ENCODE measurements around the gene E2F8. TPM values are rescaled to one million over a fixed set of nuclear protein-coding genes. Genes with fewer than 3 reads are reported as not detected.

The E2F8 gene, protein sequence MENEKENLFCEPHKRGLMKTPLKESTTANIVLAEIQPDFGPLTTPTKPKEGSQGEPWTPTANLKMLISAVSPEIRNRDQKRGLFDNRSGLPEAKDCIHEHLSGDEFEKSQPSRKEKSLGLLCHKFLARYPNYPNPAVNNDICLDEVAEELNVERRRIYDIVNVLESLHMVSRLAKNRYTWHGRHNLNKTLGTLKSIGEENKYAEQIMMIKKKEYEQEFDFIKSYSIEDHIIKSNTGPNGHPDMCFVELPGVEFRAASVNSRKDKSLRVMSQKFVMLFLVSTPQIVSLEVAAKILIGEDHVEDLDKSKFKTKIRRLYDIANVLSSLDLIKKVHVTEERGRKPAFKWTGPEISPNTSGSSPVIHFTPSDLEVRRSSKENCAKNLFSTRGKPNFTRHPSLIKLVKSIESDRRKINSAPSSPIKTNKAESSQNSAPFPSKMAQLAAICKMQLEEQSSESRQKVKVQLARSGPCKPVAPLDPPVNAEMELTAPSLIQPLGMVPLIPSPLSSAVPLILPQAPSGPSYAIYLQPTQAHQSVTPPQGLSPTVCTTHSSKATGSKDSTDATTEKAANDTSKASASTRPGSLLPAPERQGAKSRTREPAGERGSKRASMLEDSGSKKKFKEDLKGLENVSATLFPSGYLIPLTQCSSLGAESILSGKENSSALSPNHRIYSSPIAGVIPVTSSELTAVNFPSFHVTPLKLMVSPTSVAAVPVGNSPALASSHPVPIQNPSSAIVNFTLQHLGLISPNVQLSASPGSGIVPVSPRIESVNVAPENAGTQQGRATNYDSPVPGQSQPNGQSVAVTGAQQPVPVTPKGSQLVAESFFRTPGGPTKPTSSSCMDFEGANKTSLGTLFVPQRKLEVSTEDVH
- total RNA-seq (2011; cell fraction: chromatin; rRNA removed; ENCODE audit: low replicate concordance): 34.6 and 59.6 TPM in 2 replicates
- 16.7 and 20.3 TPM in 2 replicates for total RNA-seq (2011; cell fraction: nucleolus; rRNA removed)
- 18.7 and 23.2 TPM in 2 replicates for total RNA-seq (2011; cell fraction: nucleoplasm; rRNA removed)
- total RNA-seq (2014; rRNA removed): 6.9 and 9.3 TPM in 2 replicates
- 11.9 and 13.8 TPM in 2 replicates for total RNA-seq (2014; rRNA removed; fragmentation: Illumina TruSeq; extraction: Trizol)
- total RNA-seq (2015; rRNA removed; fragmentation: Illumina TruSeq; extraction: Trizol): 14.0 and 15.1 TPM in 2 replicates
- total RNA-seq (2021): 16.1 and 17.6 TPM in 2 replicates
- polyA plus RNA-seq (2011; rRNA removed): 12.1 and 14.5 TPM in 2 replicates
- 9.8 and 10.3 TPM in 2 replicates for polyA plus RNA-seq (2011; cell fraction: cytosol; rRNA removed)
- 41.0 and 43.5 TPM in 2 replicates for polyA plus RNA-seq (2011; cell fraction: nucleus; rRNA removed)
- polyA plus RNA-seq (2012): 9.1 and 9.3 TPM in 2 replicates
- 23.0 and 23.6 TPM in 2 replicates for polyA plus RNA-seq (2014; fragmentation: Illumina TruSeq; extraction: Trizol)
- polyA plus RNA-seq (2014; fragmentation: Nextera tagmentation; extraction: Ambion mirVana): 10 to 100 TPM in 1 of 2 experiments, 1 to 10 TPM in 1; 7.2 to 11.1 TPM
- polyA plus RNA-seq (2014; rRNA removed): 11.1 and 13.1 TPM in 2 replicates
- polyA minus RNA-seq (2011; rRNA and poly(A)+ RNA removed): 15.2 and 18.6 TPM in 2 replicates
- 5.3 and 8.3 TPM in 2 replicates for polyA minus RNA-seq (2011; cell fraction: cytosol; rRNA and poly(A)+ RNA removed)
- polyA minus RNA-seq (2011; cell fraction: nucleus; rRNA and poly(A)+ RNA removed): 42.8 and 53.8 TPM in 2 replicates
- percentile 91 among the genes with signal in this experiment for Bru-seq, nascent RNA
- BruChase-seq, experiment 1, labeled RNA remaining after a 2-hour chase: percentile 86 among the genes with signal in this experiment
- BruChase-seq, experiment 2, labeled RNA remaining after a 6-hour chase: percentile 85 among the genes with signal in this experiment
- long read RNA-seq, experiment 1, transcript E2F8-201 (13 exons, 3,240 nt): major isoform, 7 of 46 reads
- long read RNA-seq, experiment 1, partial matches to known transcripts: 33 of 46 reads
- long read RNA-seq, experiment 1, other reads (novel, unspliced or antisense): 5 of 46 reads
- long read RNA-seq, experiment 2, partial matches to known transcripts: 3 of 10 reads
- long read RNA-seq, experiment 2, other reads (novel, unspliced or antisense): 3 of 10 reads
- long read RNA-seq, experiment 3, partial matches to known transcripts: 2 of 5 reads
- long read RNA-seq, experiment 3, other reads (novel, unspliced or antisense): 1 of 5 reads

GRCh38 chr11:19240420-19241259, at the start of gene E2F8:
TSS of gene E2F8 (minus strand) at chr11:19240945. CDS start at chr11:19240121, 824 bp downstream.
- H3K27ac ChIP-seq (ENCODE audit: extremely low read depth, low read depth, low read length): peak within 1 kb of the TSS; percentile 97
- H2AFZ ChIP-seq (ENCODE audit: low read depth, low read length): peak within 1 kb of the TSS; percentile 86
- H4K20me1 ChIP-seq (replicated peaks; ENCODE audit: control insufficient read depth, insufficient read depth, low read length): no peaks in the 10 kb centered on the region
- H3K79me2 ChIP-seq (ENCODE audit: control insufficient read depth, insufficient read depth, low read length): peaks cover 31% of the 10 kb centered on the region
- ATAC-seq: peak; percentile 91
- peak within 1 kb of the TSS; percentile 73 for H3K4me3 ChIP-seq
- H3K36me3 ChIP-seq (ENCODE audit: control insufficient read depth, insufficient read depth, low read length): peaks cover 38% of the 10 kb centered on the region
- no peaks in the 10 kb centered on the region for H3K9me1 ChIP-seq (ENCODE audit: control insufficient read depth, insufficient read depth, low read length)
- ChIA-PET POLR2A (interaction anchor here (0.6 to 1.2 kb wide), 8 partner anchors 10 to 163 kb away, joined by 3 to 4 read pairs (median 3); no protein-coding TSS in a partner anchor), CTCF (ENCODE audit: low intra/inter-chr PET ratio) (no interaction called here)
- peaks cover 8 to 14% of the 10 kb centered on the region in 2 experiments; a peak in 3 of 5 replicates for H3K4me1 ChIP-seq (replicated peaks in 1 of 2; ENCODE audit: control insufficient read depth in 2 of 2, insufficient read depth in 2 of 2, low read length in 2 of 2)
- WGBS (ENCODE audit: insufficient coverage, low coverage, missing lambda C conversion rate): under 1% methylated on average over 45 of the region's 59 CpGs
- BruUV-seq (replicated peaks): TSS peak; percentile 67
- H3K4me2 ChIP-seq (ENCODE audit: insufficient read depth, low read length): peak within 1 kb of the TSS; percentile 95
- FAIRE-seq: peak; percentile 94
- in situ Hi-C loops (cut with MboI) (no loop called here), intact Hi-C loops (cut with micrococcal nuclease) (no loop called here)
- H3K9me3 ChIP-seq (replicated peaks; ENCODE audit: control insufficient read depth, insufficient read depth, low read depth, low read length): no peaks in the 10 kb centered on the region
- no peaks in the 10 kb centered on the region; a peak in 1 of 5 replicates for H3K27me3 ChIP-seq (ENCODE audit: control insufficient read depth in 2 of 2, insufficient read depth in 2 of 2, low read length in 2 of 2)
- peak; percentile 97 to 98 (median 97) for DNase-seq (ENCODE audit: extremely low read depth in 1 of 4, low spot score in 3 of 4)
- H3K9ac ChIP-seq (ENCODE audit: insufficient read depth in 1 of 2, low read depth in 2 of 2, low read length in 2 of 2): peak within 1 kb of the TSS; percentile 95 to 97
- TF ChIP-seq PCBP1 (IDR thresholded peaks at IDR 0.05; ENCODE audit: low read depth, low read length, poor library complexity, severe bottlenecking) (peak; percentile 13), FOXP4 (CRISPR knock-in tag; IDR thresholded peaks at IDR 0.05; ENCODE audit: borderline replicate concordance) (no peak), BRF1 (IDR thresholded peaks at IDR 0.05; ENCODE audit: borderline replicate concordance, extremely low read depth, insufficient read length) (no peak), POLR3G (IDR thresholded peaks at IDR 0.05; ENCODE audit: extremely low read depth, insufficient read length, insufficient replicate concordance) (no peak), WHSC1 (IDR thresholded peaks at IDR 0.05; ENCODE audit: low read length) (no peak), ZFP91 (CRISPR knock-in tag; IDR thresholded peaks at IDR 0.05) (0 out of 2 replicates have a peak, but pooled peaks have one; percentile 54), HSF4 (CRISPR knock-in tag; IDR thresholded peaks at IDR 0.05; ENCODE audit: borderline replicate concordance) (no peak)

Measured in K562 (cell line).